Keratinocyte (primary cell): ENCODE results near the gene CTR9. TPM values are rescaled to one million over a fixed set of nuclear protein-coding genes. Genes with fewer than 3 reads are reported as not detected.

Source experiments
- DNase-seq: peaks from one replicate; pipeline ENCODE4 v3.0.0-alpha.2; 2011; ENCODE audit warnings: low read depth, missing footprints, low spot score
- FAIRE-seq: peaks from 2 replicates; lab custom pipeline; 2011; peaks lifted over from hg19 to GRCh38; lab: Jason Lieb, UNC
- H2AFZ ChIP-seq: 2 replicates; pipeline ENCODE4 v1.6.0; 2012; ENCODE audit warnings: low read length, control low read depth, inconsistent platforms; ENCODE audit not compliant: control insufficient read depth
- H3K27ac ChIP-seq: 2 replicates; pipeline ENCODE4 v1.5.1; 2011; ENCODE audit warnings: low read length; ENCODE audit not compliant: control insufficient read depth, insufficient read depth
- H3K27me3 ChIP-seq: 3 replicates; pipeline ENCODE4 v1.6.0; 2011; ENCODE audit warnings: low read length; ENCODE audit not compliant: control insufficient read depth, insufficient read depth; ENCODE audit errors: extremely low read depth
- H3K36me3 ChIP-seq, 2 experiments: 2 replicates in 1 of 2; 3 replicates in 1 of 2; pipeline ENCODE4 v1.5.1; 2011; ENCODE audit warnings: low read length in 2 of 2, mild to moderate bottlenecking in 1 of 2; ENCODE audit not compliant: control insufficient read depth in 2 of 2, insufficient read depth in 2 of 2; ENCODE audit errors: extremely low read depth in 1 of 2
- H3K4me1 ChIP-seq: 3 replicates; pipeline ENCODE4 v1.5.1; 2011; ENCODE audit warnings: low read length; ENCODE audit not compliant: control insufficient read depth, insufficient read depth; ENCODE audit errors: extremely low read depth
- H3K4me2 ChIP-seq: 3 replicates; pipeline ENCODE4 v1.6.0; 2011; ENCODE audit warnings: low read depth, low read length; ENCODE audit not compliant: control insufficient read depth, insufficient read depth; ENCODE audit errors: extremely low read depth
- H3K4me3 ChIP-seq, 3 experiments: fragments of 200-600 bp in 1 of 3; sonication (generic) in 1 of 3; 2 replicates in 2 of 3; 3 replicates in 1 of 3; pipeline ENCODE4 v1.5.1; 2011 to 2016; ENCODE audit warnings: low read length in 3 of 3, mild to moderate bottlenecking in 3 of 3, control low read depth in 2 of 3, inconsistent platforms in 1 of 3, low read depth in 1 of 3, mixed read lengths in 1 of 3, mixed run types in 1 of 3, moderate library complexity in 1 of 3; ENCODE audit not compliant: control insufficient read depth in 2 of 3, insufficient read depth in 2 of 3; ENCODE audit errors: extremely low read depth in 1 of 3
- H3K79me2 ChIP-seq: 2 replicates; pipeline ENCODE4 v1.6.0; 2012; ENCODE audit warnings: low read length; ENCODE audit not compliant: control insufficient read depth, insufficient read depth
- H3K9ac ChIP-seq: 3 replicates; pipeline ENCODE4 v1.6.0; 2011; ENCODE audit warnings: low read length; ENCODE audit not compliant: control insufficient read depth, insufficient read depth; ENCODE audit errors: extremely low read depth
- H3K9me1 ChIP-seq: 3 replicates; pipeline ENCODE4 v1.6.0; 2011; ENCODE audit warnings: low read length; ENCODE audit not compliant: control insufficient read depth, insufficient read depth; ENCODE audit errors: extremely low read depth
- H3K9me3 ChIP-seq: 2 replicates; pipeline ENCODE4 v1.5.1; 2012; ENCODE audit warnings: low read depth, low read length; ENCODE audit not compliant: control insufficient read depth
- H4K20me1 ChIP-seq: 3 replicates; pipeline ENCODE4 v1.6.0; 2011; ENCODE audit warnings: low read length; ENCODE audit not compliant: control insufficient read depth, insufficient read depth; ENCODE audit errors: extremely low read depth
- CTCF ChIP-seq, 3 experiments: IDR thresholded peaks in 1 of 3; conservative IDR thresholded peaks in 1 of 3; optimal IDR thresholded peaks in 1 of 3; 2 replicates in 2 of 3; 3 replicates in 1 of 3; pipeline versions ENCODE3 to v1.5.1; 2011; ENCODE audit warnings: low read length in 3 of 3, mild to moderate bottlenecking in 3 of 3, moderate library complexity in 2 of 3, control low read depth in 1 of 3, inconsistent platforms in 1 of 3; ENCODE audit not compliant: insufficient read depth in 2 of 3; ENCODE audit errors: extremely low read depth in 1 of 3
- EZH2 ChIP-seq: IDR thresholded peaks from one replicate; pipeline ENCODE4 v1.6.1; 2012; ENCODE audit warnings: inconsistent platforms, mild to moderate bottlenecking, low read length, moderate library complexity
- dilution Hi-C: fragments of 300-500 bp; cut with MboI; formaldehyde crosslinking; loops from one replicate; pipeline ENCODE4 v1.7.0; 2020; ENCODE audit warnings: low sequenced_read_pairs; ENCODE audit not compliant: extremely low pct_ligation_motif_present
- polyA plus RNA-seq, 5 experiments: library from polyadenylated mRNA; depleted of rRNA in 3 of 5; stranded (reverse) in 3 of 5; stranded (forward) in 1 of 5; unstranded in 1 of 5; fragments of >200 nt; gene quantifications; 1 replicate in 1 of 5; 2 replicates in 3 of 5; 3 replicates in 1 of 5; pipeline versions ENCODE4 v1.2.1 to v1.2.3, GENCODE V29; 2011 to 2012; ENCODE audit warnings: missing spikeins in 2 of 5, low read depth in 1 of 5, low replicate concordance in 1 of 5

Gene CTR9
- polyA plus RNA-seq, 1 donor (not counting 4 experiments of a cell fraction or from before 2014, with no cell fraction given): 21.8 TPM

GRCh38 chr11:10761085-10761698 is 10.1 kb downstream of the CTR9 start:
- Histone ChIP-seq H3K4me2 (no peak overlapping the region), H3K79me2 (no peaks in the 10 kb centered on the region), H4K20me1 (no peaks in the 10 kb centered on the region), H3K4me1 (no peaks in the 10 kb centered on the region), H3K4me3 (no peak overlapping the region), H3K9me3 (no peaks in the 10 kb centered on the region), H3K36me3 (peaks cover 21% of the 10 kb centered on the region in 2 experiments), H3K27me3 (no peaks in the 10 kb centered on the region), H3K9ac (no peak overlapping the region), H3K9me1 (no peaks in the 10 kb centered on the region), H3K27ac (no peak overlapping the region), H2AFZ (no peak overlapping the region)
- FAIRE-seq (no peak), DNase-seq (no peak)
- dilution Hi-C loops: no loop called here
- TF ChIP-seq EZH2 (no peak), CTCF (optimal IDR thresholded peaks at IDR 0.05 in 1 of 3, IDR thresholded peaks at IDR 0.05 in 1 of 3, conservative IDR thresholded peaks at IDR 0.05 in 1 of 3; ENCODE audit: extremely low read depth in 1 of 3, insufficient read depth in 2 of 3, low read length in 3 of 3) (no peak)

- H2AFZ ChIP-seq: no peak overlapping the region
- H3K9ac ChIP-seq: no peak overlapping the region
- no peaks in the 10 kb centered on the region for H3K27me3 ChIP-seq
- no peaks in the 10 kb centered on the region for H3K79me2 ChIP-seq
- H3K27ac ChIP-seq: no peak overlapping the region
- H3K9me1 ChIP-seq: no peaks in the 10 kb centered on the region
- no peaks in the 10 kb centered on the region for H3K9me3 ChIP-seq
- no peak overlapping the region for H3K4me3 ChIP-seq
- H4K20me1 ChIP-seq: no peaks in the 10 kb centered on the region
- FAIRE-seq (no peak), DNase-seq (no peak)
- dilution Hi-C loops: no loop called here
- H3K4me2 ChIP-seq: no peak overlapping the region
- H3K36me3 ChIP-seq: peaks cover 16 to 17% of the 10 kb centered on the region in 2 experiments
- H3K4me1 ChIP-seq: no peaks in the 10 kb centered on the region
- TF ChIP-seq EZH2: no peak
- no peak for TF ChIP-seq CTCF (optimal IDR thresholded peaks at IDR 0.05 in 1 of 3, IDR thresholded peaks at IDR 0.05 in 1 of 3, conservative IDR thresholded peaks at IDR 0.05 in 1 of 3; ENCODE audit: extremely low read depth in 1 of 3, insufficient read depth in 2 of 3, low read length in 3 of 3)
These were observed 11.1 kb downstream of the CTR9 start for GRCh38 chr11:10762185-10762584.
